Smooth muscle cell (in vitro differentiated cells): Measurements from ENCODE around the gene GAB2. TPM values are rescaled to one million over a fixed set of nuclear protein-coding genes. Genes with fewer than 3 reads are reported as not detected.
"Not testable (repeated sequence)": the region's sequence is repeated elsewhere in the genome, so short reads cannot be mapped to it uniquely, and the experiment has no call there.

ENCODE experiments used
- DNase-seq: peaks from one replicate; lab custom pipeline; 2025; ENCODE audit not compliant: unreplicated experiment; lab: John Stamatoyannopoulos, UW
- H2AFZ ChIP-seq: fragments of 200-600 bp; sonication (generic); 2 replicates; pipeline ENCODE4 v1.6.0; 2016; ENCODE audit warnings: antibody characterized with exemption, low read depth, mild to moderate bottlenecking
- H3F3A ChIP-seq: fragments of 200-600 bp; sonication (generic); 2 replicates; pipeline ENCODE4 v1.6.0; 2017; ENCODE audit warnings: antibody characterized with exemption, low read depth
- H3K27ac ChIP-seq: fragments of 200-600 bp; sonication (generic); 2 replicates; pipeline ENCODE4 v1.5.1; 2016; ENCODE audit warnings: low read depth, mild to moderate bottlenecking
- H3K27me3 ChIP-seq: fragments of 200-600 bp; sonication (generic); 2 replicates; pipeline ENCODE4 v1.6.1; 2016; ENCODE audit warnings: low read depth, mild to moderate bottlenecking
- H3K36me3 ChIP-seq: fragments of 200-600 bp; sonication (generic); 2 replicates; pipeline ENCODE4 v1.5.1; 2016; ENCODE audit warnings: low read depth
- H3K4me1 ChIP-seq: fragments of 200-600 bp; sonication (generic); 2 replicates; pipeline ENCODE4 v1.5.1; 2016; ENCODE audit warnings: low read depth
- H3K4me2 ChIP-seq: fragments of 200-600 bp; sonication (generic); 2 replicates; pipeline ENCODE4 v1.6.0; 2016; ENCODE audit warnings: mild to moderate bottlenecking
- H3K4me3 ChIP-seq: fragments of 200-600 bp; sonication (generic); 2 replicates; pipeline ENCODE4 v1.5.1; 2016; ENCODE audit warnings: mild to moderate bottlenecking
- H3K79me2 ChIP-seq: fragments of 200-600 bp; sonication (generic); 2 replicates; pipeline ENCODE4 v1.6.0; 2016; ENCODE audit warnings: low read depth, mild to moderate bottlenecking
- H3K9ac ChIP-seq: fragments of 200-600 bp; sonication (generic); 2 replicates; pipeline ENCODE4 v1.6.0; 2016; ENCODE audit warnings: low read depth
- H3K9me3 ChIP-seq: fragments of 200-600 bp; sonication (generic); replicated peaks from 2 replicates; pipeline ENCODE4 v1.5.1; 2016; ENCODE audit warnings: low read depth
- H4K20me1 ChIP-seq: fragments of 200-600 bp; sonication (generic); 2 replicates; pipeline ENCODE4 v1.6.0; 2016; ENCODE audit warnings: low read depth
- WGBS: methylation state at CpG from one replicate; pipeline ENCODE4 v1.1.7; 2016; ENCODE audit warnings: low lambda C conversion rate; 5-methylcytosine and 5-hydroxymethylcytosine counted together
- polyA plus RNA-seq: library from polyadenylated mRNA; unstranded; fragments of >200 nt; fragmentation: Nextera tagmentation; extraction: Ambion mirVana; gene quantifications from 2 replicates; pipeline ENCODE4 v1.2.1, GENCODE V29; 2016
- total RNA-seq: library from RNA; depleted of rRNA; stranded (reverse); fragments of >200 nt; gene quantifications from 2 replicates; pipeline ENCODE4 v1.2.3, GENCODE V29; 2014
- TF ChIP-seq, protein P1 (sequence below): fragments of 200-600 bp; sonication (generic); IDR thresholded peaks from 2 replicates; pipeline ENCODE4 v1.5.1; 2017; ENCODE audit warnings: borderline replicate concordance, mild to moderate bottlenecking, antibody characterized with exemption; ENCODE audit not compliant: insufficient read depth, poor library complexity, severe bottlenecking

The GAB2 gene
- total and polyA plus RNA-seq, 2 experiments from 2014 or later, result 4.2 to 9.7 TPM

DNA sequence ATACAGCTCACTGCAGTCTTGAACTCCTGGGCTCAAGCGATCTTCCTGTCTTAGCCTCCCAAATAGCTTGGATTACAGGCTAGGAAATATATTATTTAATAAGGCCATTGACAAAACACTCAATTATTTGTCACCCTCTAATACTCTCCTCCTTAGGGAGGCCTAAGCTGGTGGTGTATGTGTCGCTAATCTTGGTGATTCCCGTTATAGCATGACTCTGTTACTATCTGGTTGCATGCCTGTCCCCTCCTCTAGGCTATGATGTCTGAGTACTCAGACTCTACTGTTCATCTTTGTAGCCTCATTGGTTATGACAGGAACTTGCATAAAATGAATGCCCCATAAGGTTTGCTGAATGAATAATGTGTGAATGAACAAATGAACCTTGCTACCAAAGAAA is 141.3 kb downstream of the GAB2 start:
- 61% methylated on average over 3 of the region's 3 CpGs for WGBS

DNA sequence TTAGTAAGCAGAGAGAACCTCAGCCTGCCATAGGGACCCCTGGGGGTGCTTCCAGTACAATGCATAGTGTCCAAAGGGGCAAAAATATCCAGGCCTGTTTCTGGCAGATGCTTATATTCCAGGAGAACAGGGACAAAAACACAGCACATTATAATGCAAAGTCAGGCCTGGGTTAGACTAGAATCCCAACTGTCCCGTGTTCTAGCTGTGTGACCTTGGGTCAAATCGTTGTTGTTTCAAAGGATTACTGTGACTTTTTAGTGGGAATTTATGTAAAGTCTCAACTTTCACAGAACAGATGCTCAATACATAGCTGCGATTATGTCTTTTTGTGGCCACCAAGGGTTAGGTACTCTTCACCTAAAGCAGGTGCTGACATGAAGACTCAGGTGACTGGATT is 142.9 kb downstream of the GAB2 start:
- TF ChIP-seq, protein P1, sequence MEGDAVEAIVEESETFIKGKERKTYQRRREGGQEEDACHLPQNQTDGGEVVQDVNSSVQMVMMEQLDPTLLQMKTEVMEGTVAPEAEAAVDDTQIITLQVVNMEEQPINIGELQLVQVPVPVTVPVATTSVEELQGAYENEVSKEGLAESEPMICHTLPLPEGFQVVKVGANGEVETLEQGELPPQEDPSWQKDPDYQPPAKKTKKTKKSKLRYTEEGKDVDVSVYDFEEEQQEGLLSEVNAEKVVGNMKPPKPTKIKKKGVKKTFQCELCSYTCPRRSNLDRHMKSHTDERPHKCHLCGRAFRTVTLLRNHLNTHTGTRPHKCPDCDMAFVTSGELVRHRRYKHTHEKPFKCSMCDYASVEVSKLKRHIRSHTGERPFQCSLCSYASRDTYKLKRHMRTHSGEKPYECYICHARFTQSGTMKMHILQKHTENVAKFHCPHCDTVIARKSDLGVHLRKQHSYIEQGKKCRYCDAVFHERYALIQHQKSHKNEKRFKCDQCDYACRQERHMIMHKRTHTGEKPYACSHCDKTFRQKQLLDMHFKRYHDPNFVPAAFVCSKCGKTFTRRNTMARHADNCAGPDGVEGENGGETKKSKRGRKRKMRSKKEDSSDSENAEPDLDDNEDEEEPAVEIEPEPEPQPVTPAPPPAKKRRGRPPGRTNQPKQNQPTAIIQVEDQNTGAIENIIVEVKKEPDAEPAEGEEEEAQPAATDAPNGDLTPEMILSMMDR, result no peak
- WGBS, result 91% methylated on average over 3 of the region's 3 CpGs

More for the DNA sequence above, 141.3 kb downstream of the GAB2 start:
- Histone ChIP-seq H3K36me3 (no peaks in the 10 kb centered on the region), H3K79me2 (peaks cover 8% of the 10 kb centered on the region), H3K4me3 (no peak overlapping the region), H3K27ac (no peak overlapping the region), H3K27me3 (no peaks in the 10 kb centered on the region), H3K9me3 (no peaks in the 10 kb centered on the region), H4K20me1 (no peaks in the 10 kb centered on the region), H3F3A (no peaks in the 10 kb centered on the region), H3K4me1 (no peaks in the 10 kb centered on the region), H3K9ac (no peak overlapping the region), H2AFZ (no peak overlapping the region), H3K4me2 (no peak overlapping the region)
- no peak for DNase-seq
- TF ChIP-seq, protein P1, result no peak

DNA sequence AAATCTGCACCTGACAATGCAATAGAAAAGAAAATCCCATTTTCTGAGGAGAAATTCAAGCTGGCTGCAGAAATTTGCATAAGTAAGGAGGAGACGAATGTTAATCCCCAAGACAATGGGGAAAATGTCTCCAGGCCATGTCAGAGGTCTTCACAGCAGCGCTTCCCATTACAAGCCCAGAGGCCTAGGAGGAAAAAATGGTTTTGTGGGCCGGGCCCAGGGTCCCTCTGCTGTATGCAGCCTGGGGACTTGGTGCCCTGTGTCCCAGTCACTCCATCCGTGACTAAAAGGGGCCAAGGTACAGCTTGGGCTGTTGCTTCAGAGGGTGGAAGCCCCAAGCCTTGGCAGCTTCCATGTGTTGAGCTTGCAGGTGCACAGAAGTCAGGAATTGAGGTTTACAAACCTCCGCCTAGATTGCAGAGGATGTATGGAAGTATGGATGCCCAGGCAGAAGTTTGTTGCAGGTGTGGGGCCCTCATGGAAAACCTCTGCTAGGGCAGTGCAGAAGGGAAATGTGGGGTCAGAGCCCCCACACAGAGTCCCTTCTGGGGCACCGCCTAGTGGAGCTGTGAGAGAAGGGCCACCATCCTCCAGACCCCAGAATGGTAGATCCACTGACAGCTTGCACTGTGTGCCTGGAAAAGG is 144.9 kb downstream of the GAB2 start:
- H3F3A ChIP-seq, DNase-seq, H3K27ac ChIP-seq, H3K9me3 ChIP-seq, H3K36me3 ChIP-seq, H4K20me1 ChIP-seq, H3K4me2 ChIP-seq, H3K4me3 ChIP-seq, H3K9ac ChIP-seq, H2AFZ ChIP-seq, H3K27me3 ChIP-seq, H3K79me2 ChIP-seq, H3K4me1 ChIP-seq: not testable (repeated sequence)
- WGBS, result 84% methylated on average over 6 of the region's 6 CpGs

More for the DNA sequence above, 142.9 kb downstream of the GAB2 start:
- H3K79me2 ChIP-seq, result peaks cover 4% of the 10 kb centered on the region
- H2AFZ ChIP-seq, result no peak overlapping the region
- no peak overlapping the region for H3K4me2 ChIP-seq
- no peaks in the 10 kb centered on the region for H3F3A ChIP-seq
- no peaks in the 10 kb centered on the region for H3K4me1 ChIP-seq
- no peaks in the 10 kb centered on the region for H3K36me3 ChIP-seq
- H3K9me3 ChIP-seq, result no peaks in the 10 kb centered on the region
- no peaks in the 10 kb centered on the region for H4K20me1 ChIP-seq
- H3K9ac ChIP-seq, result no peak overlapping the region
- DNase-seq, result no peak
- no peak overlapping the region for H3K4me3 ChIP-seq
- no peaks in the 10 kb centered on the region for H3K27me3 ChIP-seq
- no peak overlapping the region for H3K27ac ChIP-seq

DNA sequence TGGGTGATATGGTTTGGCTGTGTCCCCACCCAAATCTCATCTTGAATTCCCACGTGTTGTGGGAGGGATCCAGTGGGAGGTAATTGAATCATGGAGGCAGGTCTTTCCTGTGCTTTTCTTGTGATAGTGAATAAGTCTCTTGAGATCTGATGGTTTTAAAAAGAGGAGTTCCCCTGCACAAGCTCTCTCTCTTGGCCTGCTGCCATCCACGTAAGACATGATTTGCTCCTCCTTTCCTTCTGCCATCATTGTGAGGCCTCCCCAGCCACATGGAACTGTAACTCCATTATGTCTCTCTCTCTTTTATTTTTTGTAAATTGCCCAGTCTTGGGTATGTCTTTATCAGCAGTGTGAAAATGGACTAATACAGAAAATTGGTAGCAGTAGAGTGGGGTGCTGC is 145.8 kb downstream of the GAB2 start:
- H2AFZ ChIP-seq, H3K4me2 ChIP-seq, H4K20me1 ChIP-seq, H3K79me2 ChIP-seq, H3K36me3 ChIP-seq, H3K9ac ChIP-seq, DNase-seq, H3K4me1 ChIP-seq, H3K27me3 ChIP-seq, H3K4me3 ChIP-seq, H3F3A ChIP-seq, H3K27ac ChIP-seq, H3K9me3 ChIP-seq: not testable (repeated sequence)
- 93% methylated on average over 2 of the region's 2 CpGs for WGBS

DNA sequence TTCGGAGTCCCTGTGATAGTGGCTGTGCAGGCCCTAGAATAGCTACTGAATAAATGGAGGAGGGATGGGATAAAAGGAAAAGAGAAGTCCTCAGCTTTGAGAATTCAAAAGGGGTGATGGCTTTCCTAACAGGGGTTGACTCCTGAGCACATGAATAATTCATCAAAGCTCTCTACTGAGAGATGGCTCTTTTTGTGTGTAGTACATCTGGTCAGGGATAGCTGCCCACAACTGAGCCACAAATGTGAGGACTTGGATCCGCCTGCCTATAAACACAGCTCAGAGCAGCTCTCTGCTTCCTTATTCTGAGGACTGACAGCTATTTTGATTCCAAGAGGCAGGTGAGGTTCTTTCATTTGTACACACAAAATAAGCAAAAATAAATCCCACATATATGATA is 146.6 kb downstream of the GAB2 start:
- no peak overlapping the region for H3K4me3 ChIP-seq
- no peak overlapping the region for H3K27ac ChIP-seq
- peaks cover 4% of the 10 kb centered on the region for H3K79me2 ChIP-seq
- no peaks in the 10 kb centered on the region for H3K27me3 ChIP-seq
- no peaks in the 10 kb centered on the region for H3K9me3 ChIP-seq
- no peaks in the 10 kb centered on the region for H3F3A ChIP-seq
- no peak overlapping the region for H3K9ac ChIP-seq
- DNase-seq, result no peak
- H3K36me3 ChIP-seq, result no peaks in the 10 kb centered on the region
- H4K20me1 ChIP-seq, result no peaks in the 10 kb centered on the region
- peaks cover 4% of the 10 kb centered on the region for H3K4me1 ChIP-seq
- WGBS, result 88% methylated on average over 2 of the region's 2 CpGs
- TF ChIP-seq, protein P1, result no peak
- H3K4me2 ChIP-seq, result no peak overlapping the region
- H2AFZ ChIP-seq, result no peak overlapping the region
